DND-41 (cell line): ENCODE results near the gene FXYD3.

Experiments used
- CTCF ChIP-seq: IDR thresholded peaks from 2 replicates; pipeline ENCODE4 v1.5.1; 2012; ENCODE audit warnings: borderline replicate concordance, low read length, moderate library complexity, mild to moderate bottlenecking; ENCODE audit not compliant: poor library complexity, severe bottlenecking; ENCODE audit errors: extremely low read depth
- EZH2 ChIP-seq: IDR thresholded peaks from 3 replicates; pipeline ENCODE4 v1.6.1; 2012; ENCODE audit warnings: borderline replicate concordance, low read depth, mild to moderate bottlenecking, moderate library complexity, low read length, inconsistent platforms; ENCODE audit not compliant: severe bottlenecking

GRCh38 chr19:35115177-35115951, at the start of gene FXYD3:
- no peak for TF ChIP-seq CTCF
- TF ChIP-seq EZH2, result no peak
